HG02840 (cell line): Measurements from ENCODE around the gene ATP11B.
"Not testable (repeated sequence)": the region's sequence is repeated elsewhere in the genome, so short reads cannot be mapped to it uniquely, and the experiment has no call there.

Experiments used
- ATAC-seq: cut with Tn5 transposase; IDR thresholded peaks from one replicate; pipeline ENCODE4 v1.9.1; 2021; ENCODE audit warnings: mild to moderate bottlenecking, moderate library complexity, moderate number of reproducible peaks; ENCODE audit not compliant: unreplicated experiment, low FRiP score

The ATP11B gene

GRCh38 chr3:182822260-182822659 is 29.0 kb downstream of the ATP11B start:
- not testable (repeated sequence) for ATAC-seq

DNA sequence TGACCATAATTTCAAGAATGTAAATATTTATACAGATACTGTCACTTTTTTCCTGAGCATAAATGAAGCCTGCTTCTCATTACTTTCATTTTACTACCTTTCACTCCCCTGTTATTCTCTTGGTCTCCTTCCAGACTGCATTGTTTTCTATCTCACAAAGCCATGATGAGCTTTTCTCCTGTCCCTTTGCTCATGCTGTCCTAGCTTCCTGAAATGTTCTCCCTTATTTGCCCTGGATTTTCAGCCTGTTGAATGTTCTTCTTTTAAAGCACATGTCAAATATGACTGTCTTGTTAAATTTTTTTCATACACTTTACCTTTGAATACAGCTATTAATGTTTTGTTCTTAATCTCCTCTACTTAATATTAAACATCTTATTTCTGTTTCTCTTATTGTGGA is 31.7 kb downstream of the ATP11B start:
- ATAC-seq: no peak

- no peak for ATAC-seq
Observed at GRCh38 chr3:182829761-182830405, 36.6 kb downstream of the ATP11B start.

- no peak for ATAC-seq
Observed at GRCh38 chr3:182837855-182838454, 44.7 kb downstream of the ATP11B start.

DNA sequence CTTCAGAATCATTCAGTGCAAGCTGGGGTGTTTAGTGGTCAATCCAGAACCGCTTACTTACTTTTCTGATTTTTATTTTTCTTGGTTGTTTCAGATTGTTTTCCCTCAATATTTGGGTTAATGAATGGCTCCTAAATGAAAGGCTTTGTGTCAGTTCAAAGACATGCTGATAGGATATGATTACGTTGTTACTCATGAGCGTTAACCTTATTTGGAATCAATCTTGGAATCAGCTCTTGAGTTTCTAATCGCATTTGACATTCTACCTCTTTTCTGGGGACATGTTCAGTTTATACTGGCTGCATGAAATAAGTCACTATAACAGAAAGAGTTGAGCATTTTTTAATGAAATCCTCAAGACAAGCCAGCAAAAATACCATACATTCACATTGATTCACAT is 50.2 kb downstream of the ATP11B start:
- ATAC-seq: no peak

DNA sequence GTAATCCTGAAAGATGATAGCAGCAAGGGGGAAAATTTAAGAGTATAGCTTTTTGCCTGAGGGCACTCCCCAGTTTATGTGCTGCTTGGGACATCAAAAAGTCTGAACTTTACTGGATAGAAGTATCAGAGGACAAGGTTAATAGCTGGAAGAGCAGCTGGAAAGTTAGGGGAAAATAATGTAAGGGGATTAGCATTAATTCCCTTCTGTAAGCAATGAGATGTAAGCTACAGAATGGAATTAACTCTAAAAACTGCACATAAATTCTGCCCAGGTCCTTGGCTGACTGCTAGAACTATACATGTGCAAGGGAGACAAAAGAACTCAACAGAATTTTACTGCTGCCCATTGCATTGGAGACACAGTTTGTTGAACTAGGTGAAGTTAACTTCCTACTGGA is 55.6 kb downstream of the ATP11B start:
- no peak for ATAC-seq

DNA sequence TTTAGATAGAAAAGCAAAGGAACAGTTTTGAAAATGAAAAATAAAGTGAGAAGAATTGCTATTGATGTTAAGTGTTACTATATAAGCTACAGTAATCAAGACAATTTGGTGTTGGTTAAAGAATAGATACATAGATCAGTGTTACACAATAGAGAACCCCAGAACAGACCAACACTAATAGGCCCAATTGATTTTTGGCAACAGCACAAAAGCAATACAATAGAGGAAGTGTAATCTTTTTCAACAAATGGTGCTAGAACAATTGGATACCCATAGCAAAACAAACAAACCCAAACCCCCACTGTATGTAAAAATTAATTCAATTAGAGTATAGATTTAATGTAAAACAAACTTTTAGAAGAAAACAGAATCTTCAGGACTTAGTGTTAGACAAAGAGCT is 61.8 kb downstream of the ATP11B start:
- ATAC-seq: no peak

DNA sequence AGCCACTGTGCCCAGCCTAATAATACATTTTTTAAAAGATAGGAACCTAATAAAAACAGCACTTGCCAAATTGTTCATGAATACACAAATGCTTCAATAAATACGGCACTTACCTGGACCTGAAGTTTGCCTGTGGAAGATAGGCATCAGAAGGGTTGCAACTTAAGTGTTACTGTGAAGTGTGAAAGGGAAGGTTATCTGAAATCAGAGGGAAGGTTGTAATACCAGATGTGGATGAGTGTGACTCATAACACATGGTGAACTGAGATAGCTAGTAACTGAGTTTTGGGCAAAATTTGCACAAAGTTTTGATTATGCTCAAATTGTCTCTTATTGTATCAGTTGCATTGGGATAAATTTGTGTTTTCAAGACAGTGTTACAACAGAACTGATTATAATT is 68.0 kb downstream of the ATP11B start:
- ATAC-seq: no peak

DNA sequence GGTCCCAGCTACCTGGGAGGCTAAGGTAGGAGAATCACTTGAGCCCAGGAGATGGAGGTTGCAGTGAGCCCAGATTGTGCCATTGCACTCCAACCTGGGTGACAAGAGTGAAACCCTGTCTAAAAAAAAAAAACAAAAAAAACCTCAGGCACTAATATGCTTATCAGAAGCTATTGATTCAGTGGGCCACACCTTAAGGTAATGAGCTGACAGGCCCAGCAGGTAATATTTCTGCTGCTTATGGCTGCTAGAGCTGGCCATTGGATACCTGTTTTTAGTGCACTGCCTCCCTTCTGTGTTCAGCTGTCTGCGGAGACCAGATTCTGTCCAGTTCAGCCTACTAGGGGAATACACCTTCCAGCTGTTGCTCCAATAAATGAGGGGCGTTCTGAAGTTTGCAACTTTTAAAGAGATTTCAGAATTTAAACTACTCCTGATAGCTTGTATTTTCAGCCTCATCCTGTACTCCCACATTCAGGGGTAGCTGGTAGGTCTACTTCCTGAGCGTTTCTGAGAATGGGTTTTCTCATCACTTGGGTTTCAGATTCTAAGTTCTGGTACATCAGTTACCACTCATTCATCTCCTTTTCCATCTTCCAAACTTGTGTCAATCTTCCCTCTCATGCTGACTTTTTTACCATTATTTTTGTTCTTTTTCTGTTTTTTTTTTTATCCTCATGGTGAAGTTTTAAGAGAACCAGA is 69.0 kb downstream of the ATP11B start:
- no peak for ATAC-seq

DNA sequence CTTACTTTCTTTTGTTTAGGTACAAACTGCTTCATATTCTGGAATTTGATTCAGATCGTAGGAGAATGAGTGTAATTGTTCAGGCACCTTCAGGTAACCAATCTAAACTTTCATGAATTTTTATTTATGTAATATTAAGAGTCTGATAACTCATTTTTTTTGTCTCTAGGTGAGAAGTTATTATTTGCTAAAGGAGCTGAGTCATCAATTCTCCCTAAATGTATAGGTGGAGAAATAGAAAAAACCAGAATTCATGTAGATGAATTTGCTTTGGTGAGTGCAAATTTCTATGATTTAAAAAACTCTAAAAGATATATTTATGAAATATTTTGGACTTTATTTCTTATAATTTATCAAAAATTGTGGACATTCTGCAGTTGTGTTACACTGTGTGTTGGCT is 75.8 kb downstream of the ATP11B start:
- ATAC-seq: no peak

DNA sequence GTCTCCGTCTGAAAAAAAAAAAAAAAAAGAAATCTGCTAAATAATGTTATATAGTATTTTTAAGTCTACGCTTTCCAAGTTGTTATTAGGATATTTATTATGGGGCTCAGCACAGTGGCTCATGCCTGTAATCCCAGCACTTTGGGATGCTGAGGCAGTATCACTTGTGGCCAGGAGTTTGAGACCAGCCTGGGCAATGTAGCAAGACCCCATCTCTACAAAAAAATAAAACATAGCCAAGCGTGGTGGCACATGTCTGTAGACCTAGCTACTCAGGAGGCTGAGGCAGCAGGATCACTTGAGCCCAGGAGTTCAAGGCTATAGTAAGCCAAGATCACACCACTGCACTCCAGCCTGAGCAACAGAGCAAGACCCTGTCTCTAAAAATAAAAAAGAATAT is 77.6 kb downstream of the ATP11B start:
- not testable (repeated sequence) for ATAC-seq

GRCh38 chr3:182879031-182879611 is 85.8 kb downstream of the ATP11B start:
- no peak for ATAC-seq

GRCh38 chr3:182886497-182886896 is 93.2 kb downstream of the ATP11B start:
- no peak for ATAC-seq

DNA sequence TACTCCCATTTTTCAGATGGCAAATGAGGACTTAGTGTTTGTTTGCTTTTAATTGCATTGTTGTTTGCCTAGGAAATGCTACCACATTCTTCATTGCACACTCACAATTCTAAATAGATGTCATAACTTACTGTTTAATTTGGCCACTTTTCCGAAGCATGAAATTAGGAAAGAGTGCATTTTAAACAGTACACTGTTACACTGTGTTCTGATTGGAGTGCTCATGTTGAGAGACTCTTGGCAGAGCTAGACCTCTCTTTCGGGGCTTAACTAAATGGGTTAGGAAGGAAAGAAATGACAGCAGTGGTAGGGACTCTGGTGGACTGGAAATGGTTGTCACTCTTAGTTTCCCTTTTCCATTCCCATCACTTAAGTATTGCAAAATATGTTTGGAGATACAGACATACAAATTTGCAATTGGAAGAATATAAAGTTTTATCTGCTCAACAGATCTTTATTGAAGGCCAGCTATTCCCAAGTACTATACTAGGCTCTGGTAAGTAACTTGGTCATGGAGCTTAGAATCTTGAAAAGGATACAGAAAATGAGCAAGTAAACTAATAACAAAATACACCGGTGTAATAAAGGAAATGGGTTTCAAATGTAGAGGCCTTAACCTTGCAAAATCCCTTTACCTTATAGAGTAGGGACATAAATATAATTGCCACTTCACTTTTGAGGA is 96.8 kb downstream of the ATP11B start:
- no peak for ATAC-seq

GRCh38 chr3:182891364-182891763 is 98.1 kb downstream of the ATP11B start:
- ATAC-seq: no peak

GRCh38 chr3:182892226-182892625 is 98.9 kb downstream of the ATP11B start:
- ATAC-seq: no peak

GRCh38 chr3:182895513-182896112 is 102.3 kb downstream of the ATP11B start:
- no peak for ATAC-seq

GRCh38 chr3:182896553-182896952 is 103.2 kb downstream of the ATP11B start:
- ATAC-seq: no peak

- ATAC-seq: no peak
Observed at GRCh38 chr3:182902236-182902635, 108.9 kb downstream of the ATP11B start.

DNA sequence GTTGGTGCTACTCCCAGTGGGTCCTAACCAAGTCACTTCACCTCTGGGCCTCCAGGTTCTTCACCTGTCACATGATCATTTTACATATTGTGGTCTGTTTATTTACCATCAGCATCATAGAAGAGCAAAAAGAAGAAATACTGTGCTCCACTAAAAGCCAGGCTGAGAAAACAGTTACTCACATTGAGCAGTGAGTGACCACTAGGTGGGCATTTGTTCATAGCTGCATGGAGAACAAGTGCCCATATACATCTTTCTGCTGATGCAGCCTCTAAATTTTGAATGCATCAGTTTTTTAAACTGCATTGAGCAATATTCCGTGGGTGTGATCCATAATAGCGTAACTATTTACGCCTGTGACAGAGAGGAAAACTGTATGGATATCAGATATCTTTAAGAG is 110.9 kb downstream of the ATP11B start:
- ATAC-seq: no peak

- ATAC-seq: no peak
Observed at GRCh38 chr3:182905623-182906022, 112.3 kb downstream of the ATP11B start.
